ENCODE data around the gene NOL9. TPM values are rescaled to one million over a fixed set of nuclear protein-coding genes. Genes with fewer than 3 reads are reported as not detected.
A peak's percentile ranks its signal among the peaks of the same experiment; 100 is the strongest.

NOL9 gene
- total RNA-seq, 4 donors from 2014 or later, result 17.9 to 30.9 (median 26.0) TPM

- WGBS, 2 donors, result 69 to 82% methylated on average over 1 of the region's 1 CpG
- Histone ChIP-seq H3K36me3 (no peaks in the 10 kb centered on the region), H3K4me3 (no peak overlapping the region), H3K4me1 (peaks cover 0 to 23% (median 12%) of the 10 kb centered on the region in 4 donors), H3K9me3 (no peaks in the 10 kb centered on the region), H3K27ac (no peak overlapping the region), H3K27me3 (no peaks in the 10 kb centered on the region)
- DNase-seq (ENCODE audit: low spot score in 2 of 2), result no peak
- no peak for TF ChIP-seq CTCF (IDR thresholded peaks at IDR 0.05)
These were observed 3.3 kb upstream of the NOL9 start for GRCh38 chr1:6557597-6557996.

GRCh38 chr1:6554907-6555778 lies 830 bp upstream of the NOL9 start, which contains the start of gene TAS1R1:
Gene TAS1R1 (plus strand): TSS chr1:6555307. CDS start chr1:6555374, 67 bp downstream.
- no peak for DNase-seq (ENCODE audit: low spot score in 2 of 2)
- H3K4me1 ChIP-seq, result peaks cover 0 to 30% (median 13%) of the 10 kb centered on the region in 4 donors
- peak within 1 kb of the TSS; percentile 65 to 99 (median 84) for H3K4me3 ChIP-seq
- peaks cover 0 to 5% (median 0%) of the 10 kb centered on the region in 3 donors for H3K36me3 ChIP-seq
- peak within 1 kb of the TSS; percentile 57 to 85 (median 75) for H3K27ac ChIP-seq
- H3K9me3 ChIP-seq, result no peaks in the 10 kb centered on the region
- no peaks in the 10 kb centered on the region for H3K27me3 ChIP-seq
- TF ChIP-seq POLR2A (IDR thresholded peaks at IDR 0.05) (no peak), EP300 (IDR thresholded peaks at IDR 0.05) (no peak), CTCF (IDR thresholded peaks at IDR 0.05) (no peak)
- 71 to 74% methylated on average over 19 of the region's 19 CpGs for WGBS, 2 donors

- Histone ChIP-seq H3K4me1 (peaks cover 0 to 11% (median 0%) of the 10 kb centered on the region in 4 donors), H3K27me3 (no peaks in the 10 kb centered on the region), H3K9me3 (no peaks in the 10 kb centered on the region), H3K27ac (no peak overlapping the region), H3K4me3 (no peak overlapping the region), H3K36me3 (peaks cover 2 to 82% (median 16%) of the 10 kb centered on the region in 3 donors)
- no peak for TF ChIP-seq EP300 (IDR thresholded peaks at IDR 0.05)
- no peak for TF ChIP-seq POLR2A (IDR thresholded peaks at IDR 0.05)
- TF ChIP-seq CTCF (IDR thresholded peaks at IDR 0.05), result no peak
- 61 to 64% methylated on average over 4 of the region's 4 CpGs for WGBS, 2 donors
- no peak for DNase-seq (ENCODE audit: low spot score in 2 of 2)
These were observed 7.0 kb downstream of the NOL9 start for GRCh38 chr1:6547301-6547700.

- no peak for DNase-seq (ENCODE audit: low spot score in 2 of 2)
- peak in 1 of 2 donors; percentile 9 for TF ChIP-seq EP300 (IDR thresholded peaks at IDR 0.05)
- no peak for TF ChIP-seq CTCF (IDR thresholded peaks at IDR 0.05)
- H3K9me3 ChIP-seq, result no peaks in the 10 kb centered on the region
- H3K27me3 ChIP-seq, result no peaks in the 10 kb centered on the region
- H3K27ac ChIP-seq, result no peak overlapping the region
- peaks cover 2 to 91% (median 16%) of the 10 kb centered on the region in 3 donors for H3K36me3 ChIP-seq
- 60 to 65% methylated on average over 5 of the region's 5 CpGs for WGBS, 2 donors
- H3K4me3 ChIP-seq, result no peak overlapping the region
- H3K4me1 ChIP-seq, result peaks cover 0 to 7% (median 0%) of the 10 kb centered on the region in 4 donors
These were observed 8.0 kb downstream of the NOL9 start for GRCh38 chr1:6546326-6546725.

Measured in tibial nerve (tissue), 4 donors.